C4-2B (cell line): ENCODE measurements around the gene OXCT2.
"Not testable (repeated sequence)": the region's sequence is repeated elsewhere in the genome, so short reads cannot be mapped to it uniquely, and the experiment has no call there.

Experiments used
- CTCF ChIP-seq: fragments of 450-650 bp; conservative IDR thresholded peaks from 2 replicates; pipeline ENCODE4 v1.5.1; 2017; ENCODE audit warnings: mild to moderate bottlenecking
- ZFX ChIP-seq: fragments of 450-650 bp; IDR thresholded peaks from 2 replicates; pipeline ENCODE4 v1.6.1; 2017

GRCh38 chr1:39787964-39788363 is 16.8 kb upstream of the OXCT2 start:
- not testable (repeated sequence) for TF ChIP-seq CTCF, ZFX
